ENCODE results near the gene ARPC5L. TPM values are rescaled to one million over a fixed set of nuclear protein-coding genes. Genes with fewer than 3 reads are reported as not detected.
A peak's percentile ranks its signal among the peaks of the same experiment; 100 is the strongest.

ARPC5L gene
- total and polyA plus RNA-seq, 2 experiments from 2014 or later, result 35.9 to 87.3 TPM

DNA sequence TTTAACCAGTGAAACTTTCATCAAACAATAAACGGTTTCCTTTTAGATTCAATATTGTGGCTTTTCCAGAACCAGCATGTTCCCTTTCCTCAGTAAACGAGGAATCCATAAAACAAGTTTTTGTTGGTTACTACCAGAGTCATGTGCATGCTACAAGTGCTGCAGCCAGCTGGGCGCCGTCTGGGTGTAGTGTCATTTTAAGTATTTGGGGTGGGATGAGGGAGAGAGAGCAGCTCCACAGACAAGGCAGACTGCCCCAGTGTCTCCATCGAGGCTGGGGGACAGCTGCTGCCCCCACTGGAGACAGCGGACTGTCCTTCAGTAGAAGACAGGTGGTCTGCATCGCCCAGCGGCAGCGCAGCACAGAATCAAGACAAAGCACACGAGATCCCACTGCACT lies 17.3 kb downstream of the ARPC5L start:
- H3K9me2 ChIP-seq (ENCODE audit: insufficient read depth), result no peaks in the 10 kb centered on the region
- H3K9me3 Mint-ChIP-seq, result no peaks in the 10 kb centered on the region
- DNase-seq (ENCODE audit: low spot score) (no peak), ATAC-seq (0 out of 3 replicates have a peak, but pooled peaks have one; percentile 4)
- no peak for TF ChIP-seq STAT1 (IDR thresholded peaks at IDR 0.05; ENCODE audit: unreplicated experiment)
- TF ChIP-seq NANOG (IDR thresholded peaks at IDR 0.05; ENCODE audit: borderline replicate concordance), result no peak
- TF ChIP-seq, protein P1, sequence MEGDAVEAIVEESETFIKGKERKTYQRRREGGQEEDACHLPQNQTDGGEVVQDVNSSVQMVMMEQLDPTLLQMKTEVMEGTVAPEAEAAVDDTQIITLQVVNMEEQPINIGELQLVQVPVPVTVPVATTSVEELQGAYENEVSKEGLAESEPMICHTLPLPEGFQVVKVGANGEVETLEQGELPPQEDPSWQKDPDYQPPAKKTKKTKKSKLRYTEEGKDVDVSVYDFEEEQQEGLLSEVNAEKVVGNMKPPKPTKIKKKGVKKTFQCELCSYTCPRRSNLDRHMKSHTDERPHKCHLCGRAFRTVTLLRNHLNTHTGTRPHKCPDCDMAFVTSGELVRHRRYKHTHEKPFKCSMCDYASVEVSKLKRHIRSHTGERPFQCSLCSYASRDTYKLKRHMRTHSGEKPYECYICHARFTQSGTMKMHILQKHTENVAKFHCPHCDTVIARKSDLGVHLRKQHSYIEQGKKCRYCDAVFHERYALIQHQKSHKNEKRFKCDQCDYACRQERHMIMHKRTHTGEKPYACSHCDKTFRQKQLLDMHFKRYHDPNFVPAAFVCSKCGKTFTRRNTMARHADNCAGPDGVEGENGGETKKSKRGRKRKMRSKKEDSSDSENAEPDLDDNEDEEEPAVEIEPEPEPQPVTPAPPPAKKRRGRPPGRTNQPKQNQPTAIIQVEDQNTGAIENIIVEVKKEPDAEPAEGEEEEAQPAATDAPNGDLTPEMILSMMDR (conservative IDR thresholded peaks at IDR 0.05; ENCODE audit: low read depth in 2 of 2), result no peak
- no peak for TF ChIP-seq ZNF462 (CRISPR knock-in tag; IDR thresholded peaks at IDR 0.05)
- TF ChIP-seq POLR2AphosphoS5 (IDR thresholded peaks at IDR 0.05; ENCODE audit: low read depth), result no peak
- TF ChIP-seq JUNB (IDR thresholded peaks at IDR 0.05; ENCODE audit: unreplicated experiment), result no peak
- no peak for TF ChIP-seq REST (IDR thresholded peaks at IDR 0.05; ENCODE audit: unreplicated experiment)
- TF ChIP-seq EZH2phosphoT487 (IDR thresholded peaks at IDR 0.05; ENCODE audit: unreplicated experiment), result no peak
- no peak for TF ChIP-seq ZNF114 (CRISPR knock-in tag; IDR thresholded peaks at IDR 0.05)
- no peak for TF ChIP-seq ETS1 (IDR thresholded peaks at IDR 0.05)
- TF ChIP-seq CREB1 (CRISPR knock-in tag; IDR thresholded peaks at IDR 0.05; ENCODE audit: low read depth), result no peak
- no peak overlapping the region; the same call in 2 of the 3 replicates for H3K4me3 Mint-ChIP-seq
- H3K4me1 ChIP-seq (ENCODE audit: insufficient read depth), result peaks cover 31% of the 10 kb centered on the region
- H3K36me3 Mint-ChIP-seq (ENCODE audit: low read depth), result peaks cover 41% of the 10 kb centered on the region
- peaks cover 9% of the 10 kb centered on the region for H3K79me2 ChIP-seq (replicated peaks; ENCODE audit: insufficient read depth)
- H3F3A ChIP-seq (replicated peaks; ENCODE audit: low read depth), result peaks cover 50% of the 10 kb centered on the region
- peaks cover 57% of the 10 kb centered on the region for H3K4me1 Mint-ChIP-seq
- peak overlapping the region; percentile 33 for H3K4me2 ChIP-seq
- H3K4me3 ChIP-seq, result no peak overlapping the region
- peaks cover 8% of the 10 kb centered on the region for H3K27me3 Mint-ChIP-seq (ENCODE audit: insufficient read depth, low read depth, poor library complexity)
- H3K27ac Mint-ChIP-seq, result peak overlapping the region; percentile 32; the same call in 1 of the 2 replicates
- H3K36me3 ChIP-seq (ENCODE audit: insufficient read depth), result peaks cover 5% of the 10 kb centered on the region; the same call in 1 of the 2 replicates
- no peak overlapping the region for H2AFZ ChIP-seq
- H4K20me1 ChIP-seq (replicated peaks; ENCODE audit: insufficient read depth), result peaks cover 12% of the 10 kb centered on the region; the same call in 1 of the 2 replicates
- peak overlapping the region; percentile 84; the same call in 1 of the 2 replicates for H3K27ac ChIP-seq (ENCODE audit: low read depth)
- no peaks in the 10 kb centered on the region for H3K27me3 ChIP-seq (ENCODE audit: insufficient read depth)

Measured in GM23338 (cell line).